ENCODE data around the gene CFHR4.

CFHR4 gene

GRCh38 chr1:196951711-196952394 lies 64.0 kb downstream of the CFHR4 start:
- Histone ChIP-seq H3K9me3 (ENCODE audit: insufficient read depth, low read depth, low read length) (no peaks in the 10 kb centered on the region), H3K23ac (ENCODE audit: low read length) (no peak overlapping the region), H3K4me1 (ENCODE audit: control insufficient read depth in 1 of 2, insufficient read depth in 2 of 2, low read length in 2 of 2) (no peaks in the 10 kb centered on the region), H3K79me1 (ENCODE audit: low read length) (no peaks in the 10 kb centered on the region), H2AK5ac (ENCODE audit: low read length) (no peak overlapping the region), H3K4me3 (ENCODE audit: low read depth, low read length) (no peak overlapping the region), H2BK120ac (ENCODE audit: insufficient read depth, low read length, poor library complexity) (no peak overlapping the region), H2BK5ac (ENCODE audit: low read depth, low read length, poor library complexity) (no peak overlapping the region), H2BK12ac (ENCODE audit: low read length) (no peak overlapping the region), H3K9ac (ENCODE audit: low read length) (no peak overlapping the region), H4K12ac (ENCODE audit: low read depth, low read length) (no peak overlapping the region), H3K36me3 (ENCODE audit: control insufficient read depth in 1 of 2, insufficient read depth in 2 of 2, low read length in 2 of 2) (no peaks in the 10 kb centered on the region), H3K18ac (ENCODE audit: low read length) (no peak overlapping the region), H4K8ac (ENCODE audit: low read depth, low read length) (no peak overlapping the region), H3K4me2 (ENCODE audit: low read length) (no peak overlapping the region), H4K91ac (ENCODE audit: low read depth, low read length) (no peak overlapping the region), H3K27me3 (ENCODE audit: insufficient read depth, low read length) (no peaks in the 10 kb centered on the region), H3K4ac (ENCODE audit: low read depth, low read length) (no peak overlapping the region), H3K79me2 (ENCODE audit: control insufficient read depth, insufficient read depth, low read length, poor library complexity) (no peaks in the 10 kb centered on the region), H3K14ac (ENCODE audit: low read length) (no peak overlapping the region), H2AFZ (ENCODE audit: insufficient read depth, low read length, poor library complexity) (no peak overlapping the region), H3K27ac (ENCODE audit: low read depth, low read length) (no peak overlapping the region)
- DNase-seq: no peak
- WGBS (ENCODE audit: extremely low coverage, insufficient coverage, insufficient read length): no CpG with 5 or more reads among the region's 2 CpGs

DNA sequence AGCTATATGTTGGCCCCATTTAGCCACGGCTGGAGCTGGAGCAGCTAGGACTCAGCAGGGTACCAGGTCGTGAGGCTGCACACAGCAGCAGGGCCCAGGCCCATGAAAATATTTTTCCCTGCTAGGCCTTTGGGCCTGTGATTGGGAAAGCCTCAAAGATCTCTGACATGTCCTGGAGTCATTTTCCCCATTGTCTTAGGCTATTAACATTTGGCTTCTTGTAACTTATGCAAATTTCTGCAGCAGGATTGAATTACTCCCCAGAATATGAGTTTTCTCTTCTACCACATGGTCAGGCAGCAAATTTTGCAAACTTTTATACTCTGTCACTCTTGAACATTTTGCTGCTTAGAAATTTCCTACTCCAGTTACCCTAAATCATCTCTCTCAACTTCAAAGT lies 66.9 kb downstream of the CFHR4 start:
- Histone ChIP-seq H3K23ac (ENCODE audit: low read length) (no peak overlapping the region), H2BK12ac (ENCODE audit: low read length) (no peak overlapping the region), H3K9me3 (ENCODE audit: insufficient read depth, low read depth, low read length) (no peaks in the 10 kb centered on the region), H2BK5ac (ENCODE audit: low read depth, low read length, poor library complexity) (no peak overlapping the region), H3K79me1 (ENCODE audit: low read length) (no peaks in the 10 kb centered on the region), H3K4me2 (ENCODE audit: low read length) (no peak overlapping the region), H4K91ac (ENCODE audit: low read depth, low read length) (no peak overlapping the region), H3K79me2 (ENCODE audit: control insufficient read depth, insufficient read depth, low read length, poor library complexity) (no peaks in the 10 kb centered on the region), H3K4ac (ENCODE audit: low read depth, low read length) (no peak overlapping the region), H3K4me3 (ENCODE audit: low read depth, low read length) (no peak overlapping the region), H3K18ac (ENCODE audit: low read length) (no peak overlapping the region), H2AFZ (ENCODE audit: insufficient read depth, low read length, poor library complexity) (no peak overlapping the region), H3K27me3 (ENCODE audit: insufficient read depth, low read length) (no peaks in the 10 kb centered on the region), H3K9ac (ENCODE audit: low read length) (no peak overlapping the region), H3K27ac (ENCODE audit: low read depth, low read length) (no peak overlapping the region), H2BK120ac (ENCODE audit: insufficient read depth, low read length, poor library complexity) (no peak overlapping the region), H4K8ac (ENCODE audit: low read depth, low read length) (no peak overlapping the region), H3K4me1 (ENCODE audit: control insufficient read depth in 1 of 2, insufficient read depth in 2 of 2, low read length in 2 of 2) (no peaks in the 10 kb centered on the region), H2AK5ac (ENCODE audit: low read length) (no peak overlapping the region), H4K12ac (ENCODE audit: low read depth, low read length) (no peak overlapping the region), H3K14ac (ENCODE audit: low read length) (no peak overlapping the region), H3K36me3 (ENCODE audit: control insufficient read depth in 1 of 2, insufficient read depth in 2 of 2, low read length in 2 of 2) (no peaks in the 10 kb centered on the region)
- DNase-seq: no peak
- WGBS (ENCODE audit: extremely low coverage, insufficient coverage, insufficient read length): no CpG with 5 or more reads among the region's 2 CpGs

DNA sequence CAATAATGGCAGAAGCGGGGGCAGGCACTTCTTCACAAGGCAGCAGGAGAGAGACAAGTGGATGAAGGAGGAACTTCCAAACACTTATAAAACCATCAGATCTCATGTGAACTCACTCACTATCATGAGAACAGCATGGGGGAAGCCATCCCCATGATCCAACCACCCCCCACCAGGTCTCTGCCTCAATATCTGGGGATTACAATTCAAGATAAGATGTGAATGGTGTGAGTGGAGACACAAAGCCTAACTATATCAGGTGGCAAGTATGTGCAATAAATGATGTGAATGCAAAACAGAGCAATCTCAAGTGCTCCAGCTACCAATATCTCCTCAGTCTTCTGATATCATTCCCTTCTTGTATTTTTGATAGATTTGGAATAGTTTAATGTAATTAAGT lies 68.1 kb downstream of the CFHR4 start:
- Histone ChIP-seq H3K14ac (ENCODE audit: low read length) (no peak overlapping the region), H3K4ac (ENCODE audit: low read depth, low read length) (no peak overlapping the region), H4K12ac (ENCODE audit: low read depth, low read length) (no peak overlapping the region), H3K79me2 (ENCODE audit: control insufficient read depth, insufficient read depth, low read length, poor library complexity) (no peaks in the 10 kb centered on the region), H3K27me3 (ENCODE audit: insufficient read depth, low read length) (no peaks in the 10 kb centered on the region), H4K91ac (ENCODE audit: low read depth, low read length) (no peak overlapping the region), H4K8ac (ENCODE audit: low read depth, low read length) (no peak overlapping the region), H2BK5ac (ENCODE audit: low read depth, low read length, poor library complexity) (no peak overlapping the region), H3K4me3 (ENCODE audit: low read depth, low read length) (no peak overlapping the region), H3K9ac (ENCODE audit: low read length) (no peak overlapping the region), H2BK120ac (ENCODE audit: insufficient read depth, low read length, poor library complexity) (no peak overlapping the region), H3K18ac (ENCODE audit: low read length) (no peak overlapping the region), H3K23ac (ENCODE audit: low read length) (no peak overlapping the region), H2BK12ac (ENCODE audit: low read length) (no peak overlapping the region), H3K79me1 (ENCODE audit: low read length) (no peaks in the 10 kb centered on the region), H3K4me2 (ENCODE audit: low read length) (no peak overlapping the region), H3K4me1 (ENCODE audit: control insufficient read depth in 1 of 2, insufficient read depth in 2 of 2, low read length in 2 of 2) (no peaks in the 10 kb centered on the region), H2AFZ (ENCODE audit: insufficient read depth, low read length, poor library complexity) (no peak overlapping the region), H2AK5ac (ENCODE audit: low read length) (no peak overlapping the region), H3K36me3 (ENCODE audit: control insufficient read depth in 1 of 2, insufficient read depth in 2 of 2, low read length in 2 of 2) (no peaks in the 10 kb centered on the region), H3K27ac (ENCODE audit: low read depth, low read length) (no peak overlapping the region), H3K9me3 (ENCODE audit: insufficient read depth, low read depth, low read length) (no peaks in the 10 kb centered on the region)
- DNase-seq: no peak
- no CpG with 5 or more reads among the region's 1 CpG for WGBS (ENCODE audit: extremely low coverage, insufficient coverage, insufficient read length)

DNA sequence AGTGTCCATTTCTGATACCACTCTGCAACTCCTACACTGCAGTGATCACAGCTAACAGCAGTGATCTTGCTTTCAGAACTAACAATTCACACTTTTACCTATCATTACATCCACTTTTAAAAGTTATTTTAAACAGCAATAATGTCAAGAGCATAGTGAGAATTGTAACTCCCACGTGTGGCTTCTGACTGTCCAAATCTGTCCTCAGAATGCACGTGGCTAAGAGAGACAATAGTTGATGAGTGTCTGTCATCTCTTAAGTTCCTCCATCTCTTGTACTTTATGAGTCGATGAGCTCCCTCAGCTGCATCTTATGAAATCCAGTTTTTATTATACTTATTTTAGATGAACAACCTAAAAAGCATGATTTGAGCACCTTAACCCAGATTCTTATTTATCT lies 73.0 kb downstream of the CFHR4 start:
- Histone ChIP-seq H2BK5ac (ENCODE audit: low read depth, low read length, poor library complexity) (no peak overlapping the region), H3K36me3 (ENCODE audit: control insufficient read depth in 1 of 2, insufficient read depth in 2 of 2, low read length in 2 of 2) (no peaks in the 10 kb centered on the region), H3K4me1 (ENCODE audit: control insufficient read depth in 1 of 2, insufficient read depth in 2 of 2, low read length in 2 of 2) (no peaks in the 10 kb centered on the region), H3K14ac (ENCODE audit: low read length) (no peak overlapping the region), H3K9ac (ENCODE audit: low read length) (no peak overlapping the region), H3K4me3 (ENCODE audit: low read depth, low read length) (no peak overlapping the region), H3K79me2 (ENCODE audit: control insufficient read depth, insufficient read depth, low read length, poor library complexity) (no peaks in the 10 kb centered on the region), H4K8ac (ENCODE audit: low read depth, low read length) (no peak overlapping the region), H3K18ac (ENCODE audit: low read length) (no peak overlapping the region), H3K9me3 (ENCODE audit: insufficient read depth, low read depth, low read length) (no peaks in the 10 kb centered on the region), H3K79me1 (ENCODE audit: low read length) (no peaks in the 10 kb centered on the region), H2BK12ac (ENCODE audit: low read length) (no peak overlapping the region), H2AFZ (ENCODE audit: insufficient read depth, low read length, poor library complexity) (no peak overlapping the region), H4K12ac (ENCODE audit: low read depth, low read length) (no peak overlapping the region), H2BK120ac (ENCODE audit: insufficient read depth, low read length, poor library complexity) (no peak overlapping the region), H3K27me3 (ENCODE audit: insufficient read depth, low read length) (no peaks in the 10 kb centered on the region), H2AK5ac (ENCODE audit: low read length) (no peak overlapping the region), H3K27ac (ENCODE audit: low read depth, low read length) (no peak overlapping the region), H4K91ac (ENCODE audit: low read depth, low read length) (no peak overlapping the region), H3K4ac (ENCODE audit: low read depth, low read length) (no peak overlapping the region), H3K23ac (ENCODE audit: low read length) (no peak overlapping the region), H3K4me2 (ENCODE audit: low read length) (no peak overlapping the region)
- no peak for DNase-seq
- WGBS (ENCODE audit: extremely low coverage, insufficient coverage, insufficient read length): no CpG with 5 or more reads among the region's 3 CpGs
